ENCODE results near the gene WNT5A.

GRCh38 chr3:55476515-55476914, 10.6 kb downstream of the WNT5A start:
- TF ChIP-seq POLR2A (IDR thresholded peaks at IDR 0.05): no peak
- TF ChIP-seq, protein P1, sequence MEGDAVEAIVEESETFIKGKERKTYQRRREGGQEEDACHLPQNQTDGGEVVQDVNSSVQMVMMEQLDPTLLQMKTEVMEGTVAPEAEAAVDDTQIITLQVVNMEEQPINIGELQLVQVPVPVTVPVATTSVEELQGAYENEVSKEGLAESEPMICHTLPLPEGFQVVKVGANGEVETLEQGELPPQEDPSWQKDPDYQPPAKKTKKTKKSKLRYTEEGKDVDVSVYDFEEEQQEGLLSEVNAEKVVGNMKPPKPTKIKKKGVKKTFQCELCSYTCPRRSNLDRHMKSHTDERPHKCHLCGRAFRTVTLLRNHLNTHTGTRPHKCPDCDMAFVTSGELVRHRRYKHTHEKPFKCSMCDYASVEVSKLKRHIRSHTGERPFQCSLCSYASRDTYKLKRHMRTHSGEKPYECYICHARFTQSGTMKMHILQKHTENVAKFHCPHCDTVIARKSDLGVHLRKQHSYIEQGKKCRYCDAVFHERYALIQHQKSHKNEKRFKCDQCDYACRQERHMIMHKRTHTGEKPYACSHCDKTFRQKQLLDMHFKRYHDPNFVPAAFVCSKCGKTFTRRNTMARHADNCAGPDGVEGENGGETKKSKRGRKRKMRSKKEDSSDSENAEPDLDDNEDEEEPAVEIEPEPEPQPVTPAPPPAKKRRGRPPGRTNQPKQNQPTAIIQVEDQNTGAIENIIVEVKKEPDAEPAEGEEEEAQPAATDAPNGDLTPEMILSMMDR (IDR thresholded peaks at IDR 0.05 in 8 of 11, conservative IDR thresholded peaks at IDR 0.05 in 3 of 11): no peak

Data from spleen (tissue), 7 donors.